Endodermal cell (in vitro differentiated cells): ENCODE results near the gene TSPAN3. TPM values are rescaled to one million over a fixed set of nuclear protein-coding genes. Genes with fewer than 3 reads are reported as not detected.
A peak's percentile ranks its signal among the peaks of the same experiment; 100 is the strongest.

ENCODE experiments used
- DNase-seq: peaks from one replicate; pipeline ENCODE4 v3.0.0-alpha.2; 2017
- H3K27ac ChIP-seq: 2 replicates; pipeline ENCODE4 v1.5.1; 2013; ENCODE audit warnings: mild to moderate bottlenecking, low read depth, low read length, moderate library complexity
- H3K27me3 ChIP-seq: 2 replicates; pipeline ENCODE4 v1.6.1; 2013; ENCODE audit warnings: mild to moderate bottlenecking, low read length, moderate library complexity; ENCODE audit not compliant: insufficient read depth, control insufficient read depth, poor library complexity, severe bottlenecking
- H3K36me3 ChIP-seq: 2 replicates; pipeline ENCODE4 v1.7.0; 2013; ENCODE audit warnings: mild to moderate bottlenecking, low read length, moderate library complexity; ENCODE audit not compliant: control insufficient read depth, insufficient read depth
- H3K4me1 ChIP-seq: one replicate; pipeline ENCODE4 v1.7.0; 2013; ENCODE audit warnings: low read length; ENCODE audit not compliant: control insufficient read depth, insufficient read depth
- H3K4me3 ChIP-seq: 2 replicates; pipeline ENCODE4 v1.5.1; 2013; ENCODE audit warnings: mild to moderate bottlenecking, low read length, moderate library complexity
- H3K9ac ChIP-seq: 2 replicates; pipeline ENCODE4 v1.6.1; 2013; ENCODE audit warnings: mild to moderate bottlenecking, low read length, moderate library complexity; ENCODE audit not compliant: poor library complexity, severe bottlenecking; ENCODE audit errors: extremely low read depth
- H3K9me3 ChIP-seq: 2 replicates; pipeline ENCODE4 v1.6.1; 2013; ENCODE audit warnings: mild to moderate bottlenecking, low read length, moderate library complexity; ENCODE audit not compliant: control insufficient read depth
- H3K27ac Mint-ChIP-seq: 2 replicates; pipeline ENCODE4 v1.8.0; 2020; ENCODE audit warnings: mixed read lengths
- H3K27me3 Mint-ChIP-seq: 2 replicates; pipeline ENCODE4 v1.8.0; 2021; ENCODE audit warnings: mild to moderate bottlenecking, mixed read lengths; ENCODE audit not compliant: insufficient read depth
- H3K36me3 Mint-ChIP-seq: 2 replicates; pipeline ENCODE4 v1.8.0; 2020; ENCODE audit warnings: low read depth, mixed read lengths
- H3K4me1 Mint-ChIP-seq: 2 replicates; pipeline ENCODE4 v1.8.0; 2020; ENCODE audit warnings: mixed read lengths
- H3K4me3 Mint-ChIP-seq: 2 replicates; pipeline ENCODE4 v1.8.0; 2020; ENCODE audit warnings: mild to moderate bottlenecking, moderate library complexity, mixed read lengths
- H3K9me3 Mint-ChIP-seq: 2 replicates; pipeline ENCODE4 v1.8.0; 2020; ENCODE audit warnings: mild to moderate bottlenecking, mixed read lengths
- CTCF ChIP-seq: fragments of 200-600 bp; sonication (generic); conservative IDR thresholded peaks from 2 replicates; pipeline ENCODE4 v1.5.0; 2021; ENCODE audit warnings: antibody characterized with exemption, mild to moderate bottlenecking
- WGBS, 2 experiments: methylation state at CpG; one replicate each; pipeline versions ENCODE4 v1.1.5 to v1.1.7; 2013; ENCODE audit warnings: missing lambda C conversion rate in 2 of 2, mixed read lengths in 1 of 2; ENCODE audit not compliant: insufficient coverage in 1 of 2, insufficient read length in 1 of 2; 5-methylcytosine and 5-hydroxymethylcytosine counted together
- total RNA-seq, 2 donors: library from RNA; stranded (reverse); fragmentation: NEBNext Ultra II Directional in 1 of 2; extraction: Animal tissue kit (Norgen Biotek cat#: 25700) in 1 of 2; gene quantifications; 2 replicates in 1 of 2; 3 replicates in 1 of 2; pipeline ENCODE4 v1.2.1, GENCODE V29; 2021

Gene TSPAN3
- total RNA-seq, 2 donors from 2014 or later = 188 to 211 TPM

GRCh38 chr15:77030928-77031375, 40.0 kb downstream of the TSPAN3 start:
- no peak for TF ChIP-seq CTCF
- 84 to 86% methylated on average over 1 to 10 of the region's 10 CpGs for WGBS, 2 experiments
- H3K4me3 ChIP-seq = no peak overlapping the region
- peak; percentile 47 for DNase-seq
- H3K4me3 Mint-ChIP-seq = no peak overlapping the region
- H3K27ac ChIP-seq = no peak overlapping the region
- H3K4me1 Mint-ChIP-seq = peaks cover 11% of the 10 kb centered on the region
- H3K27me3 Mint-ChIP-seq = peaks cover 12% of the 10 kb centered on the region
- peaks cover 7% of the 10 kb centered on the region for H3K4me1 ChIP-seq
- no peaks in the 10 kb centered on the region for H3K9me3 ChIP-seq
- no peaks in the 10 kb centered on the region for H3K9me3 Mint-ChIP-seq
- no peak overlapping the region for H3K9ac ChIP-seq
- H3K27me3 ChIP-seq = no peaks in the 10 kb centered on the region
- H3K36me3 Mint-ChIP-seq = no peaks in the 10 kb centered on the region
- H3K27ac Mint-ChIP-seq = no peak overlapping the region
- no peaks in the 10 kb centered on the region for H3K36me3 ChIP-seq

- Mint-ChIP-seq H3K4me3 (no peak overlapping the region), H3K36me3 (no peaks in the 10 kb centered on the region), H3K27me3 (peaks cover 14% of the 10 kb centered on the region), H3K9me3 (no peaks in the 10 kb centered on the region), H3K27ac (no peak overlapping the region), H3K4me1 (peaks cover 11% of the 10 kb centered on the region)
- Histone ChIP-seq H3K9me3 (no peaks in the 10 kb centered on the region), H3K36me3 (no peaks in the 10 kb centered on the region), H3K27me3 (no peaks in the 10 kb centered on the region), H3K27ac (no peak overlapping the region), H3K4me1 (peaks cover 7% of the 10 kb centered on the region), H3K9ac (no peak overlapping the region), H3K4me3 (no peak overlapping the region)
- WGBS, 2 experiments = 82 to 86% methylated on average over 15 to 22 of the region's 22 CpGs
- TF ChIP-seq CTCF = no peak
- DNase-seq = peak; percentile 67
Observed at GRCh38 chr15:77030048-77030927, 40.6 kb downstream of the TSPAN3 start.

GRCh38 chr15:77029166-77030047, 41.5 kb downstream of the TSPAN3 start:
- DNase-seq = peak; percentile 47
- no peak overlapping the region for H3K4me3 Mint-ChIP-seq
- H3K27ac Mint-ChIP-seq = no peak overlapping the region
- Histone ChIP-seq H3K27me3 (no peaks in the 10 kb centered on the region), H3K4me3 (no peak overlapping the region), H3K4me1 (peaks cover 7% of the 10 kb centered on the region), H3K36me3 (no peaks in the 10 kb centered on the region), H3K9me3 (no peaks in the 10 kb centered on the region), H3K27ac (no peak overlapping the region), H3K9ac (no peak overlapping the region)
- WGBS, 2 experiments = 88% methylated on average over 16 to 21 of the region's 21 CpGs
- no peak for TF ChIP-seq CTCF
- H3K9me3 Mint-ChIP-seq = no peaks in the 10 kb centered on the region
- H3K27me3 Mint-ChIP-seq = peaks cover 14% of the 10 kb centered on the region
- no peaks in the 10 kb centered on the region for H3K36me3 Mint-ChIP-seq
- H3K4me1 Mint-ChIP-seq = peaks cover 7% of the 10 kb centered on the region
